GM18498 (cell line): ENCODE measurements around the gene CA10.

Experiments
- ATAC-seq: cut with Tn5 transposase; IDR thresholded peaks from one replicate; pipeline ENCODE4 v1.9.1; 2021; ENCODE audit warnings: mild to moderate bottlenecking, moderate library complexity; ENCODE audit not compliant: unreplicated experiment

CA10 gene

DNA sequence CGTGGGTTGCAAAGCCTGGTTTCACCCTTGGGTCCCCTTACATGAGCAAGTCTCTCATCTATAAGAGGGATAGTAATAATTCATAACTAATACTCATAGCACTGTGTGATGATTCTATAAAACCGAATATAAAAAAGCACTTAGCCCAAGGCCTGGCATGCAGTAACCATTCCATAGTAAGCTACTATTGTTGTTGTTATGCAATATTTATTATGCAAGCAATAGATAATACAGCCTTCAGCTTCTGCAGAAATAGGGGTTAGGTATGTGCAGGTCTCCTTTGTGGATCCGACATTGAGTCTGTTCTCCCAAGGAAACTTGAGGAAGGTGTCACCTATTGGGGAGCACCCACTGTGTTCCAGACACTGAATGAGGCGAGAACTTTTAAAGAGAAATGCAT is 497.1 kb downstream of the CA10 start:
- no peak for ATAC-seq

DNA sequence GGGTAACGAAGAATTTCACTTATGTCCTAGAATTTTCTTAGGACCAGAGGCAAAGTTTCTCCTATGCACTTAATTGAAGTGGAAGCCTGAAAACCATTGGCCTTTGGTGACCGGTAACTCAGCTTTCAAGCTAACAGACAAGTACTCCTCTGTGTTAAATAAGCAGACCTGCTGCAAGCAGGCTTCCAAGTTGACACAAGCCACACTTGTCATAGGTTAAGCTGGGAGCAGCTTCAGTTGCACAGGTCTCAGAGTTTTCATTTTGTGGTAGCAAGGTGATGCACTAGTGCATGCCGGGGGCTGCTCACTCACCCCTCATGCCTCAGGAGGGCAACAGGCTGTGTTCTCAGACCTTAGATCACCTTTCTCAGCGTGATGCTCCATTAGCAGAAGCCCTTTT is 498.2 kb downstream of the CA10 start:
- ATAC-seq = no peak

DNA sequence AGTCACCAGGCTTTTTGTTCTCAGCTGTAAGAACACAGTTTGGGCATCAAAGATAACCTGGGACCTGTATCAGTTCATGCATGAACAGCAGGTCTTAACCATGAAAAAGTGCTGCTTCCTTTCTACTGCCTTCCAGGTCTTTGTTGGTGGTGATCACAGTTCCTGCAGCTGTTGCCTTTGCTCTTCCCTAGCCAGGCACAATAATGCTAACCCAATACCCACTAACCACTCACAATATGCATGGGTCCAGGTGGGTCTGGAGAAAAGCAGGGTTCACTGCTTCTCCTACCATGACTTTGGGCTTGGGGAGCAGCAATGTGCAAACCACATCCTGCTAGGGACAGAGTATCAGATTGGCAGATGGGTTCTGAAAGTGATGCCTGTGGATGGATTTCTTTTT is 501.3 kb downstream of the CA10 start:
- no peak for ATAC-seq

DNA sequence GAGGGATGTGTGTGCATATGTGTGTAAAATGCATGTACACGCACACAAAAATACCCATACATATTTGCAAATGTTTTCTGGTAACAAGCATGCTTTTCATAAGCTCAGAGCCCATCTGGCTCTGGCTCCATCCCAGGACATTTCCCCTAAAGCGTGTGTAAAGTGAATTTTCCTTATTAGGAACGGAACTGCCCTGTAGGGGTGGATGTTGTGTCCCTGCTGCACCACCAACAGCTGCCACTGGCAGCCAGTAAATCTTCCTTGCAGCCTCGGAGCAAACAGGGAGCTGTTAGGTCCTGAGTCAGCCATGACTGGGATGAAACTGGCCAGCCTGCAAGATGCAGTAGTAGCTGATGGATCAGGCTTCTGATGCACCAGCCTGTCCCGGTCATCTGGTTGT is 504.6 kb downstream of the CA10 start:
- no peak for ATAC-seq

DNA sequence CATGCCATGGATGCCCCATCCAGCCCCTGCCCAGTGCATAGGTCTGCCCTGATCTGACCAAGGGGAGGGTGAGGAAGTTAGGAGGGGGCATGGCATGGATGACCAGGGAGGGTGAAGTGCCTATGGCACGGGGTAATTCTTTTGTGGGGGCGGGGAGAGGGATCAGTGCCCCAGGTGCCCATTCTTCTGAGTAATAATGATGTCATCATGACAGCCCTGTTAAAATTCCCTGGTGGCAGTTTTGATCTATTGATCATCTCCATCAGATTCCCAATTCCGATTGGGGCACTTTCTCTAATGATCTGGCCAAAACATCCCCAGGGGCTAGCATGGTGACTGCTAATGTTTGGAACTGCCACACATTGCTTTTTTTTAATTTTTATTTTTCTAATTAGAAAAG is 506.0 kb downstream of the CA10 start:
- no peak for ATAC-seq

DNA sequence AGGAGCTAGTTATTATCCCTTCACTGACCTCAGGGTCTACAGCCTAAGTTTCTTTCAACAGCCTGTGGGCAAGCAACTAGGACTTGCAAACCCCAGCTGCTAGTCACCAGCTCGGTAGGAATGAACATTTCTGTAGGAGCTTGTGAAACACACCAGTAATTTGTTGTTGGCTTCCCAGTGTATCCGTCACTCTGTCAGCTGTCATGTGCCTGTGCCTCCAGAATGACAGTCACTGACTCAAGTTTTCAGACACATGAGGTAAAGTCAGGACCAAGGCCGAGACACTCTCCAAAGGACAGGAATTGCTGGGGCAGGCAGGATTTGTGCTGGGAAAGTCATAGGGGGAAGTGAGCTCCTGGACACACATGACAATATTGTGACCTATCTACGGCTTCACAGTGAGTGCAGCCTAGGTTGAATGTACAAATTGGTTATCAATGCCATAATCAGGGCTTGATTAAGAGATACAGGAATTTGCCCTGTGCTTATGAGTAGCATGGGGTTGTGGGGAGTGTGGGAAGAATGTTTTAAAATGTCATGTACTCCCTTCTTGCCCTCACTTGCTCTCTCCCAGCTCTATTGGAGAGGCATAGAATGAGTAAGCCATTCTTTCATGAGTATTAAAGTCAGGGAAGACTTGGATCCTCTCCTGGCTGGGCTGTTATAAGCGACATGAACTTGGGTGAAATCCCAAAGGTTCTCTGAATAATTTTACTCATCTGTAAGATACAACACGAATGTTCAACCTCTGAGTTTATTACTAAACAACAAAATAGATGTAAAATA is 506.8 kb downstream of the CA10 start:
- ATAC-seq = no peak

DNA sequence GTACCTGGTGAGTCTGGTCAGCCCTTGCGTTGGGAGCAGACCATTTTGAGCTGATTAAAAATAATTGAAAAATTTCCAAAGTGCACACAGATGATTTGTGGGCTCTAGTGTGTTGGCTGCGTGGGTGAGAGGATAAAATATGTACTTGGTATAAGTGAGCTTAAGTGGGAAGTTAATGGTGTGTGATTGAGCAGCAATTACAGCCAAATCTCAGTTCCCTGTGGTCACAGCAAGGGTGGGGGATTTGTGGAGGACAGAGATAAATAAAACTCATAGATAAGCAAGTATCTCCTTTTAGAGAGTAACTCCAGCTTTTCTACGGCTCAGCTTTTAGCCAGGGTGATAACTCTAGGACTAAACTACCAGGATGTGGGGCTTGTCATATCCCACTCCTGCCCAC is 507.7 kb downstream of the CA10 start:
- no peak for ATAC-seq

DNA sequence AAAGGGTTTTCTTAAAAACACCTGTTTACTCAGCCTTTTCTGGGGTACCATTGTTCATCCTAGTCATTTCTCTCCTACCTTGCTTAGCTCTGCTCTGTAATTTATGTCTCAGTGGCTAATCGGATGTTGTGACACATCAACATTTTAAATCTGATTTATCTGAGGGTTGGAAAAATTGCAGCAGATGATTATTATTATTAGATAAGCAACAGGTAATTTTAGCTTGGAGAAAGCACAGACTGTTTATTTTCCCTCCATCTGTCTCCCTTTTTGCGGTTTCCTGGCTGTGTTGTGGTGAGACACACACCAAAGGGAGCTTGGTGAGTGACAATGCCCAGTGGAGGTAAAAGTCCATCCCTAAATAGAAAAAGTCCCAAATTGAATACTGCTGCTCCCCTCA is 508.3 kb downstream of the CA10 start:
- no peak for ATAC-seq

DNA sequence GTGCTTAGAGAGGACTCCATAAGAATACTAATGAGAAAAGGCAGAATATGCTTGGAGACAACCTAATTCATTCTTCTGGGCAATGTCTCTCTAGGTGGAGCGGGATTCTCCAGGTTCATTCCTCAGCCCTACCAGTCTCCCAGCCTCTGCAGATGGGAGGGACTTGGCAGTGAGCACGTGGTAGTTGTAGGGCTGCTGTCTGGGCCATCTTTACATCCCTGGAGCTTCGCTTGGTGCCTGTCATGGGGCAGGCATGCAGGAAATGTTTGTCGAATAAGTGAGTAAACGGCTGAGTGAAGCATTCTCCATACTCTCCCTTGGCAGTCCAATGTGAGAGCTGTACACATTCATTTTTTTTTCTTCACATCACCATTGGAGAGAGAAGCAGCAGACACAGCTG is 510.7 kb downstream of the CA10 start:
- ATAC-seq = no peak

DNA sequence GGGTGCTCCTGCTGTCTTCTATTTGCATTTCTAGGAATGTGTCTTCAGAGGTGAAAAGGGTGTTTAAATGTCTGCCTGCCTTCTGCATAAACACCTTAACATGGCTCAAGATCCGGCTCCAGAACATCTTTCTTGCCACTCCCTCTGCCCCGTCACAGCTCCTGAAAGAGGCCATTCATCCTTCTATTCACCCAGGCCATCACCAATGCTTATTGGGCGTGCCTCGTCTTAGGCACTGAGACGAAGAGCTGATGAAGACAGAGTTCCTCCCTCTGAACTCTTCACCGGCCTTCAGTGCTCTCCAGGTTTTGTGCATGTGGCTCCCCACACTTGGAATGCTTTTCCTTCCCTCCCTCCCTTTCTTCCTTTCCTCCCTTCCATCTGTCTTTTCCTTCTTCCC is 511.4 kb downstream of the CA10 start:
- no peak for ATAC-seq

DNA sequence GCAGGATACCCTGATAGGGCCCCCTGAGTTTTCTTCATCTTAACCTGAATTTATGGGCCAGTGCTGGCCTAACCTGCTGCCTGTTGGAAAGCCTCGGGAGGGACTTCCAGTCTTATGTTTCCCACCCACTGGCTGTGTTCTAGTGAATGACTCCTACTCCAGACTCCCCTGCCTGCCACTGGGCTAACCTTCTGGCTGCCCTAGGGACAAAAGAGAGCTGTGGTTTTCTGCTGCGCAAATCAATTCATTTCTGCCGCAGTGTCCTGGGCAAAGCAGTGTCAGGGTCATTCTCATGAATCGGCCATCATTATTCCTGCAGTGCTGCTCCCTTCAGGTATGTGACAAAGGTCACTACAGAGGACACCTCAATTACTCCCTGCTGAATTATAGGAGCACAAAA is 512.0 kb downstream of the CA10 start:
- ATAC-seq = no peak

DNA sequence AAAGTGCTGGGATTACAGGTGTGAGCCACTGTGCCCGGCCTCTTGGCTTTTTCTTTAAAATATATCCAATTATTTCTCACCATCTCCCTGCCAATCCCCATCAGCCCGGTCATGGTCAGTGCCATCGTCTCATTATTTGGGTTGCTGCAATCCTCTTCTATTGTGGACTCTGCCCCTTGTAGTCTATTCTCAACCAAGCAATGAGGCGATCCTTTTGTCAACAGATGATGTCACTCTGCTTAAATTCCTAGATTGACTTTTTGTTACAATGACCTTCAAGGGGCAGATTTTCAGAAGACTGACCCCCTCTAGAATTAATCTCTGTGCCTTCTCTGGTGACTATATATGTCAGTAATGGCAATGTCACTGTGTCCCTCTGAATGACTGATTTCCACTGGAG is 513.5 kb downstream of the CA10 start:
- ATAC-seq = no peak

DNA sequence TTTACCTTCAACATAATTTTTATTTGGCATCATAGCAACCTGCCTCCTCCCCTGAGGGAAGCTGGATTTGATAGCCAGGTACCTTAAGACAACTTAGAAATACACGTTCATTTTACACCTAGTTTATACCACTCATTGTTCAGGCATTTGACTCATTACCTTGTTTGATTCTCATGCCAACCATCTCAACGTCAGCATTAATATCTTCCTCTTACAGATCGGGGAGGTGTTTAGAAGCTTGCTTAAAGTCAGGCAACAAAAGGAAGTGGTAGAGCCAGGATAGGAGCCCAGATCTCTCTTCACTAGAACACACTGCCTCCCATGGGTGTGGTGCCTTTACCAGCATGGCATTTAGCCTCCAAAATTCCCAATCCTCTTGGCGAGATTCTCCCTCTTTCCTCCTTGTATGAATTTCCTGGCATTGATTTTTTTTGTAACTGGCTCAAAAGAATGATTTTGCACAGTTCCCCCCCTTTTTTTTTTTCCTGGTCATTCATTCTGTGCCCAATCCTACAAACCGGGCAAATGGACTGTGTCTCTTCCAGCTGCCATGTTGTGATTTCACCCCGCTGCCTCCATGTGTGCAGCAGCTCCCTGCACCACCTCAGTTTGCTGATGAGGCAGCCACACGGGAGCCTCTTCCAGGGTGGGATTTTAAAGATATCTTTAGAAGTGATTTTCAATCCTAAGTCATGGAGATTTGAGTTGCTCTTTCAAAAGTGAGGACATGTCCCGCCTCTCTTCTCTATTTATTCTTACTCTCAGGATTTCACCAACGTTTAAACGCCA is 514.6 kb downstream of the CA10 start:
- ATAC-seq = no peak

DNA sequence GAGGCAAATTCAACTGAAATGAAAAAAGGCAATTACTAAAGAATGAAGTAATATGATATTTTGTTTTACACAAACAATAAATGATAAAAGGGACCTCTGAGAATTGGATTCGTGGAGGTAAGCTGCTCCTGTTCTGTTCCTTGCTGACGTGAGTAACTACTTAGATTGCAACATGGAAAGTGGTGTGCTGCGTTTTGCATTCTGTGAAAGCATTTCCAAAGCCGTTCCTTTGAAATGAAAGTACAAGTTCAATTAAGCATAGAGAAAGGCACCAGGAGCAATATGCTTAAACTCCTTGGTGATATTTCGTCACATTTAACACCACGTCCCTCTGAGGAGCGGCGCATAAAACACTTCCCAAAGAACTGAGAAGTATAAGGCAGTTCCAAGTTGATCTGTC is 516.5 kb downstream of the CA10 start:
- ATAC-seq = no peak

DNA sequence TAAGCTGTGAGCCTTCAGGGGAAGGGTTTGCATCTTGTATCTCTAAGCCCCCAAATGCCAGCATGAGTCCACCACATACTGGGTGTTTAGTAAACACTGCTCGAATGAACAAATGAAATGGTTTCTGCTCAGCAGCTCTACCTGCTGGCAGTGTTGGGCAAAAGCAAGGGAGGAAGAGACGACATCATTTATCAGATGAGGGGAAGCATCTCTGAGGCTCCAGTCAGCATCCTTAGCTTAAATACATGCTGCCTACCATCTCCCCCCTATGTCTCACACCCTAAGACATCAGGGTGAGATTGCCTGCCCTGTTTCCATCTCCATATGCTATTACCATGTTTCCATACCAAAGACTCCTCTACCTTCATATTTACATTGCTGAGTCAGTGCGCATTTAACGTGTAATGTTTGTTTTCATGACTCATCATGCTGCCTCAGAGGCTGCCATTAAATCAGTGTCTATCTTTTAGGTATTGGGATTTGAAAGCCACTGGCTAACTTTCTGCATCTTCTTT is 518.3 kb downstream of the CA10 start:
- no peak for ATAC-seq

DNA sequence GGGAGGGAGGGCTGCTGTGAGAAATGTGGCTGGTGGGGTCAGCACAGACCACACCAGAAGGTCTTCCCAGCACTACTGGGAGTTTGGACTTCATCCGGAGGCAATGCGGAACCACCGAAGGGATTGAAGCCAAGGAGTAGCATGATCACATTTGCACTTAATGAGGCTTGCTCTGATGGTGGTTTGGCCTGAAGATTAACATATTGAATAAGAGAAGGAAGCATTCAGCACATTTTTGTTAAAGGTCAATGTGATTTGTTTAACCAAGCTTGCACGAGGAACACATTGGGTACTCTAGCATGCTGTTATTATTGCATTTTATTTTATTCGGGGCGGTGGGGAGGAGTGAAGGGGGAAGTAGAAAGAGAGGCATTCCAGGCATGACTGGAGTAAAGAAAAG is 519.5 kb downstream of the CA10 start:
- no peak for ATAC-seq

DNA sequence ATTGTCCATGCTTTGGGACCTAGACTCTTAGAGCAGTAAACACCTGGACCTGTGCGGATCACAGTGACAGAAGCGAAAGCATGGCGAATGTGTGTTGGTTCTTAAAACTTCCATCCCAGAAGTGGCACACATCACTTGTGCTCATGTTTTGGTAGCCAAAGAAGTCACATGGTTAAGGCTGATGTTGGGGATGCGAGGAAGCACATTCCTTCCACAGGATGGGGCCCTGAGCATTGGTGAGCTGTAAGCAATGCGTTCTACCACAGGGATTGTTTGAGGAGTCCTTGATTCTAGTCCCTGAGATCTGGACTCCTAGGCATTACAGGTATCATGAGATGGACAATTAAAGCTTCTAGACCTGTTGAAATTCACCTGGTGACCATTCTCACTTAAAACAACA is 522.2 kb downstream of the CA10 start:
- ATAC-seq = no peak

DNA sequence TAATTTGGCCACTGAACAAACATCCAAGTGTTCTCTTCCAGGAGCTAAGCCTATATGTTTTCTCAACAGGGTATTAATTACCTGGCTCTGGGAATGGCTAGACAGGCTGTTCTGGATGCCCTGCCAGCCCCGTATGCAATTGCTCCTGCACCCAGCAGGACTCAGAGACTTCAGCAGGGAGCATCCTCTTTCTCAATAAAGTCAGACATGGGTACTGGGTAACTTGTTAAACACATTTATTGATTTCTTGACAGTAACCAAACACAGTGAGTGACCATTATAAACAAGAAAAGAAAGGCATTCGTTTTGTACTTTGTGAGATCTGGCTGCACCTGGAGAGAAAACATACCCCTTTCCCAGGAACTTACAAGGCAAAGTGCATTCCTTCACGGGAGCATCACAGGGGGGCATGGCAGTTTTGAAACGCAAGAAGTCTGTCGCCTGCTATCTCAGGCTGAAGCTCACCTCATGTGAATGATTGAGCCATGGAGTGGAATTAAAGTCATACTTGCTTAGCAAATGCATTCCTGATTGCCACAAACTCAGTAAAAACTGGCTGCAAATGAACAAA is 528.3 kb downstream of the CA10 start:
- no peak for ATAC-seq

DNA sequence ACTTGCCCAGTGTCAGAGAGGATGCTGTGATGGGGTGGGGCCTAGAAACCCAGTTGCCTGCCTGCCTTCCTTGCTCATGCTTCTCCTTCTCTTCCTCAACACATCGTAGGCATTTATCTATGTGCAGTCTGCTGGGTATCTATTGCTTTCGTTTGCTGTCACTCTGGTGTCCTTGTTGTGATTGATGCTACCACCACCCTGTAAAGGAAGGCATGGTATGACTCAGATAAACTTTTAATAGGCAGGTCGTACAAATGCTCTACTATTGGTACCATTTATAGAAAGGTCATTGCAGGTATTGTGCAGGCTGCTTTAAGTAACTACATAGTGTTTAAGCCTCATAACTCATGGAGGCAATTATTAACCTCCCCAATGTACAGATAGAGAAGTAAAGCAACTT is 529.3 kb downstream of the CA10 start:
- no peak for ATAC-seq

DNA sequence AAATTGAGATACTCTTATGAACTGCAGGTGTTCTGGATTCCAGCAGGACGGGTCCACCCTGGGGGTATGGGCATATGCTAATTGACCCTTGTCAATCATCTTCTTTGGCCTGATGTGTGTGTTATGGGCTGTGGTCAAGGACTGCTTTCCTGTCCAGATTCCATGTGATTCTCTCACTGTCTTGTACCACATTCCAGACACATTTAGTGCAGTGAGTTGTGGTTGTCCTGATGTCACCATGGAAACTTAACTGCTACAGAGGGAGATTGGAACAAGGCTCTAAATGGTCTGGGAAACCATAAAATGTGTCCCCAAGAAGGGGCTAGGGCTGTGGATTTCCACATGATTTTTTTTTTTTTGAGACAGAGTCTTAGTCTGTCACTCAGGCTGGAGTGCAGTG is 530.7 kb downstream of the CA10 start:
- ATAC-seq = no peak

DNA sequence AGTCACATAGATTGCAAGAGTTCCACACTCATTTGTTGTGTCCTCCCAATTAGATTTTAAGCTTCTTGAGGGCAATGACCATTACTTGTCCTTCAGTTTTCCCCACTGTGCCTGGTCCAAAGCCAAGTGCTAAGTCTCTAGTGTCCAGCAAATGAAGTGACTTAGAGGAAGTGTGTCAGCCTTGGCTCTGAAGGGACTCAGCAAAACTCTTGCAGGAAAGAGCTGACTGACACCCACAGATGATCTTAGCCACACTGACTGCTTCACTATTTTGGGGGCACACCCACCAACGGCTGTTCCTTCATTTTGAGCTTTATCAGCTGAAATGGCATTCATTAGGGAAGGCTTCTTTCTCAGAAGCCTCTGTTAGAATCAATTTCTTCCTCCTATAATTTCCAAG is 540.0 kb downstream of the CA10 start:
- ATAC-seq = no peak

DNA sequence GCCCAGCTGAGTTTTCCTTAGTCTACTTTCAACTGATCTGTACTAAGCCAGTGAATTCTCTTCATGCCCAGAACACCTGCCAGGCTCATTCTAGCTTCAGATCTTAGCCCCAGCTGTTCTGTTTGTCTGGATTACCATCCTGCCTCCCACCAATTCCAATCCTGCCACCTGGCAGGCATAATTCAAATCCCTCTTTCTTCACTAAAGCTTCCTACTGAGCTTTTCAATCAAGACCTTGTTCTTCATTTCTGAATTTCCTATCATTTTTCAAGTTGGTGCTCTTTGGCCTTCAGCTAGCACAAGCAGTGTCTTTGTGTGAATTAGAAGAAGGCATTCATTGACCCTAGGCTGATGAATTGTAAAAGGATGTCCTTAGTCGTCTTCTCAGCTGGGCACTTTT is 540.5 kb downstream of the CA10 start:
- no peak for ATAC-seq
